NCI-H1092 treated with DMSO at 0.1 percent for 48 hours (cell line): ENCODE measurements around the gene ATOX1.
"Not testable (repeated sequence)": the region's sequence is repeated elsewhere in the genome, so short reads cannot be mapped to it uniquely, and the experiment has no call there.

Source experiments
- DNase-seq: peaks from one replicate; lab custom pipeline; 2025; lab: John Stamatoyannopoulos, UW

Gene ATOX1

DNA sequence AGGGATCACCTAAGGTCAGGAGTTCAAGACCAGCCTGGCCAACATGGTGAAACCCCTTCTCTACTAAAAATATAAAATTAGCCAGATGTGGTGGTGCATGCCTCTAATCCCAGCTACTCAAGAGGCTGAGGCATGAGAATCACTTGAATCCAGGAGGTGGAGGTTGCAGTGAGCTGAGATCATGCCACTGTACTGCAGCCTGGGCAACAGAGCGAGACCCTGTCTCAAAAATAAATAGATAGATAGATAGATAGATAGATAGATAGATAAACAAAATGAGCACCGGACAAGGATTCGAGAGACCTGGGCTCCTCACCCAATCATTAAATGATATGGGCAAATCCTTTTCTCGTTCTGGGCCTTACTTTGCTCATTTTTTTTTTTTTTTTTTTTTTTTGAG, 60.4 kb downstream of the ATOX1 start:
- DNase-seq = not testable (repeated sequence)

DNA sequence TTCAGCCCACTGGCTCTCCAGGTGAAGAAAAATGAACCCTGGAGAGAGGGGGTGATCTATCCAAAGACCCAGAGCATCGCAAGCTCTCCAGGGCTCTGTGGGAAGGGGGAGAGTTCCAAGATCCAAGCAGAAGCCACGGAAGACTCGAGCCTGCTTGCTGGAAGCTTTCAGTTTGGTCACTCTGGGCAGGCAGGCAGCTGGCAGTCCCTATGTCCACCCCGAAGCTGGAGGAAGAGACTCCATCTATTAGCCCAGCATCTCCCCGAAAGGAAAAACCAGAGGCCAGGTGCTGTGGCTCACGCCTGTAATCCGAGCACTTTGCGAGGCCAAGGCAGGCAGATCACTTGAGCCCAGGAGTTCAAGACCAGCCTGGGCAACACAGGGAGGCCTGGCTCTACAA, 61.0 kb downstream of the ATOX1 start:
- no peak for DNase-seq

DNA sequence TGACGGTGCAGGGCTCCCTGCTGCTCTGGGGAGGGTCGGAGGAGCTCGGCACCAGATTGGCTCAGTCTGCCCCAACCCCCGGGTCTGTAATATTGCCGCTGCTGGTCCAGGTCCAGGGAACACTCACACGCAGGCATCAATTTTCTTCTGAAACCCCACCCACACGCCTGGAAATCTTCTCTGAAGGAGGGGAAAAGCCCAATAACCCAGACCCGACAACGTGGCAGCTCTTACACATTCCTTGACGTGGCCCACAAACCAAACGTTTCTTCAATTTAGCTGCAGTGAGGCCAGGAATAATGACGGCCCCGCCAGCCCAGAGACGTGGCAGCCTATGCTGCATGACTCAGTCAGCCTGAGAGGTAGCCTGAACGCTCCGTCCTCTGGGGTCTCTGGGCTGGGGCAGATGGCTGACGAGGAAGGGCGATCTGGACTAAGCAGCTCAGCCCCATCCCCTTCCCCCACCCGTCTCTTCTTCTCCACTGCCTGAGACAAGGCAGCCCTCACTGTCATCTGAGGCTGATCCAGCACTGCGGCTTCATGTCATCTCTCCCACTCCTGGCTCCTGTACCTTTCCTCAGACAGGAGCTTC, 61.9 kb downstream of the ATOX1 start:
- DNase-seq = no peak

DNA sequence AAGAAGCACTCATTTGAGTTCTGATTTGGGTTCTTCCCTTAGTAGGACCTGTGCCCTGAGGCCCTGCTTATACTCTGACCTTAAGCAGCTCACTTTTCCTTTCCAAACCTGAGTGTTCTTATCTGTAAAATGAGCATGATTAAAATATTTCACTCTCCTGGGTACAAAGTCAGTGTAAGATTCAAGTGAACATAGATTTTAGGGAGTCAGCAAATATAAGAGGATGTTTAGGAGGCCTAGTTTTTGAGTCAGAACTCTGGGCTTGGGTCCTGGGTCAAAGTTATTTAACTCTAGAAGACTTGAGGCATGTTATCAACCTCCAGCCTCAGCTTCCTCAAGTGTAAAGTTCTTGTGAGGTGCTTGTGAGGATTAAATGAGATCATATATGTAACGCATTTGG, 63.0 kb downstream of the ATOX1 start:
- DNase-seq = no peak

DNA sequence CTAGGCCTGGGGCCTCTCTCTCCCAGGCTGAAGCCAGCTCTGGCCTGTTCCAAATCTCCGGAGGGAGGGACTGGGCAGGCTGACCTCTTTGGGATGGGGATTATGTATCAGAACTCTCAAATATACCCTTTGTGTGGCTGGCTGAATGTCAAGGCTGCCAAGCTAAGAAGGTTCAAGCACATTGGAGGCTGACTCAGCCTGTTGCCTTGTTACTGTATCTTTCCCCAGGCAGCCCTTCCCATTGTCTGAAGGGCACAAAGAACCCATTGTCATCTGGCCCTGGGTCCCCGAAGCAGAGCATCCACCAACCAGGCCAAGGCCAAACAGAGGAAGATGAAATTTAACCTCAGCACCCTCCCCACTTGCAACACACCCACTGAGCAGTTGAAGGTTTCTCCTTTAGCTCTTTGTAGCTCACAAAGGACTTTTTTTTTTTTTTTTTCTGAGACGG, 64.4 kb downstream of the ATOX1 start:
- no peak for DNase-seq
